Inflammatory macrophage treated with lipopolysaccharide for 4 hours (primary cell): ENCODE measurements around the gene GSK3B.
"Not testable (repeated sequence)": the region's sequence is repeated elsewhere in the genome, so short reads cannot be mapped to it uniquely, and the experiment has no call there.

Experiments
- DNase-seq: peaks from one replicate; pipeline ENCODE4 v3.0.0-alpha.2; 2020

Gene GSK3B

GRCh38 chr3:120052225-120052624 is 42.0 kb downstream of the GSK3B start:
- DNase-seq, result no peak

DNA sequence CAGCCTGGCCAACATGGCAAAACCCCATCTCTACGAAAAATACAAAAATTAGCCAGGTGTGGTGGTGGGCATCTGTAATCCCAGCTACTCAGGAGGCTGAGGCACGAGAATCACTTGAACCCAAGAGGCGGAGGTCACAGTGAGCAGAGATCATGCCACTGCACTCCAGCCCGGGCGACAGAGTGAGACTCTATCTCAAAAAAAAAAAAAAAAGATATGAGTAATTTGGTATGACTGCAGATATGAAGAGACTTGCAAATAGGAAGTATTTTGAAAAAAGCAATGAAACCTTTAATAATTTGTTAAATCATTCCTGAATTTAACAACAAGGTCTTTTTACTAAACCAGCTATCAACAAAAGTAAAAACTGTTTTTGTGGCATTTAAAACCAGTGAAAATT is 42.7 kb downstream of the GSK3B start:
- not testable (repeated sequence) for DNase-seq

DNA sequence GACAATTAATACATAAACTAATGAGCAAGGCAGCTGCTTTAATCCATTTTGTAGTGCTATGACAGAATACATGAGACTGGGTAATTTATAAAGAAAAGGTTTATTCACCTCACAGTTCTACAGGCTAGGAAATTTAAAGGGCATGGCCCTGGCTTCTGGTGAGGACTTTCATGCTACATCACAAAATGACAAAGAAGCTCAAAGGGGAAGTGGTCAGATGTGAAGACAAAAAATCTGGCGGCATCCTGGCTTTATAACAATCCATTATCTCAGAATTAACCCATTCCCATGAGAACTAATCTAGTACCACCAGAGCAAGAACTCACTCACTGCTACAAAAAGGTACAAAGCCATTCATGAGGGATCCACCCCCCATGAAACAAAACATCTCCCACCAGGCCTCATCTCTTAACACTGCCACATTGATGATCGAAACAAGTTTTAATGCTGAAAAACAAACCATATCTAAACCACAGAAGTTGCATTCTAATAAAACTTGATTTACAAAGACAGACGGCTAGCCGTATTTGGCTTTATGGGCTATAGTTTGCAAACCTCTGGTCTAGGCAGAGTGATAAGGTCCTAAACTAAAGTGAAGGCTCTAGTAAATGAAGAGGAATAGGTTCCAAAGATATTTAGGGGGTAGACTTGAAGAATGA is 44.2 kb downstream of the GSK3B start:
- DNase-seq, result no peak

DNA sequence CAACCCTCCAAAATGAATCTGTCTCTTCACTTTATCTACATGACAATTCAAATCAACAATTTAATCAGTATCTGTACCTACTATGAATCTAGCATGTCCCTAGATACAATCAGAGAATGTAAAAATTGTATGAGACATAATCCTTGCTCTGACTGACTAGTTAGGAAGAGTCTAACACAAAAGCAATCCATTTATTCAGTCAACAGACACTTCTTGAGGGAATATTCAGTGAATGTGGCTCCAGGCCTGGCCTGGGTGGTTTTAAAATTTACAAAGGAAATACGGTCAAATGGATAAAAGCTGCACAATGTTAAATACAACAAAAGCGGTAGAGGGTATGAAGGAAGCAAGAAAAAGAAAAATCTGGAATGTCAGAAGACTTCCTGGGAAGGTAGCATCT is 45.2 kb downstream of the GSK3B start:
- no peak for DNase-seq

- DNase-seq, result no peak
Observed at GRCh38 chr3:120048355-120049041, 45.7 kb downstream of the GSK3B start.

- no peak for DNase-seq
Observed at GRCh38 chr3:120047686-120048085, 46.6 kb downstream of the GSK3B start.

DNA sequence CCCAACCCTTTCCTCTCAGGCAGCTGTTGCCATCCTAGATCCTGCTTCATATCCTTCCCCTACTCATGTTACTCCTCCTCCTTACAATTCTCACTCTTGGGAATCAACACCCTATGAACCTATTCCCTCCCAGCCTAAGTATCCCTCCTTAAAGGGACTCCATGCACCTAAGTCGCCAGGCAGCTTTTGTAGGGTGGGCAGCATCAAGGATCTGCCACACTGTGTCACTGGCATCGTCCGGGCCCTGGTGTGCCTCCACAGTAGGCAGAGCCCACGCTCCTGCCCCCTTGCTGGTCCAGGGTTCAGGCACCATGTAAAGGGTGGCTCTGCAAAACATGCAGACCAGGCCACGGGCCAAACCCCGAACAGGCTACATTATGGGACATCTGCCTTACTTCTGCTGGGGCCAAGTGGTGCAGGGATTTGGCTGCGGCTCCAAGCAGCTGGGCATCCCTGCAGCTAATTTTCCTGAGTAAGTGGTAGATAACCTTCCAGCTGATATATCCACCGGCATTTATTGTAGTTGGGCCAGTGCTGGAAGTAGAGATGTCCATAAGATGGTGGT is 53.4 kb downstream of the GSK3B start:
- no peak for DNase-seq

DNA sequence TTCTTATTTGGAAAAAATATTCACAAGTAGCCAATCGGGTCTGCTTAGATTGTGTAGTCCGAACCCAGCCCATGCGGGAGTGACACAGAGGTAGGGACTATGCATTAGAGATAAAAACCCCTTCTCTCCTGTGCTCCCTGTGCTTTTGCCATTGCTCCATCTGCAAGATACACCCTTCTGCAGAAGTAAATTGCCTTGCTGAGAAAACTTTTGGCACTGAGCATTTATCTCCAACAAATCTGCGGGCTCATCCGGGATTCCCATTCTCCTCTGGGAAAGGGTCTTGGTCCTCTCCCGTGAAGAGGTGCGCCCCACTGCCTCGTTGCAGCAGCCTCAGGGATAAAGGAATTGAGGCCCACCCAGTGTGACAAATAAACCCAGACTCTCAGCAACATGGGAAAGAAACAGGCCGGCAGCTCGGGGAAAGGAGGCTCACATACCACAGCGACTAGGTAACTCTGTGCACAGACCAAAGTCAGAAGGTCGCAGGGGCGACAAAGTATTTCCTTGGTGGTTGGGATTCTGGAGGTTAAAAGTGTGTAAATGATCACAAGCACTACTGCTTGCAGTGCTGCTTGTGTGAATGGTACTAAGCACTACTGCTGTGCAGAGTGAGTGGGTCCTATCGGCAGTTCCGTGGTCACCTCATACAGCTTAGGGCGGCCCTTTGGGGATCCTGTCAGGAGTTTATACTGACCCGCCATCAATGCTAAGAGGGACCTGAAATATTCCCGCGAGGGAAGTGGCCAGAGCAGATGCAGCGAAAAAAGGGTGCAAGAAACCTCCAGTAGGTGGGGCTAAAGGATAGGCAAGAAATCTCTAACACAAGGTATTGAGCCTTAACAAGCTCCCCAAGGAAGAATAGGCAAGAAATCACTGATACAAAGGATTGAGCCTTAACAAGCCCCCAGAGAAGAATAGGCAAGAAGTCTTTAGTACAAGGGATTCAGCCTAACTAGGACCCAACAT is 54.3 kb downstream of the GSK3B start:
- DNase-seq, result no peak

GRCh38 chr3:120033596-120033995 is 60.7 kb downstream of the GSK3B start:
- peak; percentile 83 for DNase-seq

GRCh38 chr3:120031561-120031960 is 62.7 kb downstream of the GSK3B start:
- no peak for DNase-seq

- no peak for DNase-seq
Observed at GRCh38 chr3:120029749-120030148, 64.5 kb downstream of the GSK3B start.

- DNase-seq, result no peak
Observed at GRCh38 chr3:120028271-120029047, 65.8 kb downstream of the GSK3B start.

GRCh38 chr3:120027226-120027625 is 67.0 kb downstream of the GSK3B start:
- peak; percentile 58 for DNase-seq

DNA sequence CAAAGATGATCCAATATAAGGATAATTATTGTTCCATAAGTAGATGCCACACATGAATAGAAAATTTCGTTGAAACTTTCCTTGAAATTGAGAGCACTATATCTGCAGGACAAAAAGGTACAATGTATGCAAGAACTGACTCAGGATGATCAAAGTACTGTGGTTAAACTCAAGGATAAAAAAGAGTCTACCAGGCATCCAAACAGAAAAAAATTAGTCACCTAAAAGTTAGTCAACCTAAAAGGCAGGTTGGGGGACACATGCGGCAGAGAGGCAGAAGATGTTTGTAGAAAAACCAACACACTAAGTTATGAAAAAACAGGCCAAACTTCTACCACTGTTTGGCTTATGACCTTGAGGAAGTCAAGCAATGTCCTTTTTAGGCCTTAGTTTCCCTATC is 68.7 kb downstream of the GSK3B start:
- DNase-seq, result no peak

DNA sequence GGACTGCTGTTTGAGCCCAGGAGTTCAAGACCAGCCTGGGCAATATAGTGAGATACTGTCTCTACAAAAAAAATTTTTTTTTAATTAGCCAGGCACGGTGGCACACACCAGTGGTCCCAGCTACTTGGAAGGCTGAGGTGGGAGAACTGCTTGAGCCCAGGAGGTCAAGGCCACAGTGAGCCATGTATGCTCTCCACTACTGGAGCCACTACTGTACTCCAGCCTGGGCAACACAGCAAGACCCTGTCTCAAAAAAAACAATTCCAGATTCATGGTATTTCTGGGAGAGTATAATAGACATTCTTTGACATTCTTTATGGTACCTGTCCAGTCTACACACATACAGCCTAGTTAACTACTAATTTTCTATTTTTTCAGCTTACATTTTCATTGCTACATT is 70.1 kb downstream of the GSK3B start:
- no peak for DNase-seq

GRCh38 chr3:120022729-120023128 is 71.5 kb downstream of the GSK3B start:
- DNase-seq, result no peak

DNA sequence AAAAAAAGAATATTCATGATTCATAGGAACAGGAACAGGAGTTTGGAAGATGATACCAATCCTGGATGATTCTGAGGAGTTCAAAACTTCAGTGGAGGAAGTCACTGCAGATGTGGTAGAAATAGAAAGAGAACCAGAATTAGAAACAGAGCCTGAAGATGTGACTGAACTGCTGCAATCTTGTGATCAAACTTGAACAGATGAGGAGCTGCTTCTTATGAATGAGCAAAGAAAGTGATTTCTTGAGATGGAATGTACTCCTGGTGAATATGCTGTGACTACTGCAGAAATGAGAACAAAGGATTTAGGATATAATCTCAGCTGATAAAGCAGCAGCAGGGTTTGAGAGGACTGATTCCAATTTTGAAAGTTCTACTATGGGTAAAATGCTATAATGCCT is 72.7 kb downstream of the GSK3B start:
- DNase-seq, result peak; percentile 28

GRCh38 chr3:120018299-120018698 is 75.9 kb downstream of the GSK3B start:
- no peak for DNase-seq

GRCh38 chr3:120017692-120018091 is 76.6 kb downstream of the GSK3B start:
- no peak for DNase-seq

- no peak for DNase-seq
Observed at GRCh38 chr3:120013481-120013880, 80.8 kb downstream of the GSK3B start.

GRCh38 chr3:120005741-120006140 is 88.5 kb downstream of the GSK3B start:
- DNase-seq, result not testable (repeated sequence)

DNA sequence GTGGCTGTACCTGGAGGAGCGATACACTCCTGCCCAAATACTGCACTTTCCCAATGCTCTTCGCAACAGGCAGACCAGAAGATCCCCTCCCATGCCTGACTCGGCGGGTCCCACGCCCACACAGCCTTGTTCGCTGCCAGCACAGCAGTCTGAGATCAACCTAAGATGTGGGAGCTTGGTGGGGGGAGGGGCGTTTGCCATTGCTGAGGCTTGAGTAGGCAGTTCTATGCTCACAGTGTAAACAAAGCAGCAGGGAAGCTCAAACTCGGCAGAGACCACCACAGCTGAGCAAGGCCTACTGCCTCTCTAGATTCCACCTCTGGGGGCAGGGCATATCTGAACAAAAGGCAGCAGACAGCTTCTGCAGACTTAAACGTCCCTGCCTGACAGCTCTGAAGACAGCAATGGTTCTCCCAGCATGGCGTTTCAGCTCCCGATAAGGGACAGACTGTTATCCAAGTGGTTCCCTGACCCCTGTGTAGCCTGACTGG is 90.2 kb downstream of the GSK3B start:
- DNase-seq, result not testable (repeated sequence)
